ENCODE data around the gene NPDC1. TPM values are rescaled to one million over a fixed set of nuclear protein-coding genes. Genes with fewer than 3 reads are reported as not detected.

The NPDC1 gene
- total and polyA plus RNA-seq, 2 donors (not counting 1 experiment from before 2014, with no cell fraction given) = 0.17 to 0.19 TPM

GRCh38 chr9:137014166-137014565 lies 31.8 kb downstream of the NPDC1 start:
- H3K4me3 ChIP-seq (ENCODE audit: control extremely low read depth in 1 of 5, extremely low read depth in 1 of 5, insufficient read depth in 1 of 5, low read depth in 2 of 5, low read length in 4 of 5) = no peak overlapping the region
- POLR2A ChIA-PET = no interaction called here
- no peaks in the 10 kb centered on the region for H3K79me2 ChIP-seq (ENCODE audit: control insufficient read depth, insufficient read depth, low read length)
- 92% methylated on average over 23 of the region's 23 CpGs for WGBS (ENCODE audit: insufficient coverage)
- H3K36me3 ChIP-seq (replicated peaks in 1 of 2; ENCODE audit: control extremely low read depth in 1 of 2, control insufficient read depth in 1 of 2, extremely low read depth in 1 of 2, insufficient read depth in 2 of 2, low read length in 1 of 2) = peaks cover 1 to 5% of the 10 kb centered on the region in 2 experiments
- no peaks in the 10 kb centered on the region for H3K4me1 ChIP-seq (ENCODE audit: control insufficient read depth in 2 of 2, insufficient read depth in 2 of 2, low read length in 2 of 2)
- H2AFZ ChIP-seq (ENCODE audit: insufficient read depth, low read depth, low read length, poor library complexity, severe bottlenecking) = no peak overlapping the region
- Mint-ChIP-seq H3K27ac (no peak overlapping the region), H3K27me3 (no peaks in the 10 kb centered on the region), H3K9me3 (ENCODE audit: insufficient read depth) (no peaks in the 10 kb centered on the region), H3K4me3 (no peak overlapping the region), H3K4me1 (no peaks in the 10 kb centered on the region)
- no peak overlapping the region for H3K4me2 ChIP-seq (replicated peaks; ENCODE audit: low read depth, low read length, poor library complexity, severe bottlenecking)
- no peaks in the 10 kb centered on the region for H4K20me1 ChIP-seq (ENCODE audit: control insufficient read depth, insufficient read depth, low read length, poor library complexity, severe bottlenecking)
- H3K27ac ChIP-seq (ENCODE audit: low read length in 2 of 2) = no peak overlapping the region
- ATAC-seq (ENCODE audit: low read depth) (no peak), DNase-seq (no peak)
- TF ChIP-seq CTCF (IDR thresholded peaks at IDR 0.05) = no peak
- H3K27me3 ChIP-seq (replicated peaks in 1 of 4; ENCODE audit: control extremely low read depth in 1 of 4, control insufficient read depth in 3 of 4, insufficient read depth in 4 of 4, low read length in 3 of 4) = no peaks in the 10 kb centered on the region
- H3K9ac ChIP-seq (ENCODE audit: low read length) = no peak overlapping the region
- no peaks in the 10 kb centered on the region for H3K9me3 ChIP-seq (ENCODE audit: control extremely low read depth in 1 of 3, control insufficient read depth in 2 of 3, insufficient read depth in 1 of 3, low read length in 2 of 3)
- intact Hi-C loops (cut with micrococcal nuclease) = no loop called here
- CTCF ChIA-PET = interaction anchor here (1.2 kb wide), 1 partner anchor 21 kb away, joined by 3 read pairs; no protein-coding TSS in a partner anchor

- Histone ChIP-seq H3K9me3 (ENCODE audit: control extremely low read depth in 1 of 3, control insufficient read depth in 2 of 3, insufficient read depth in 1 of 3, low read length in 2 of 3) (no peaks in the 10 kb centered on the region), H3K4me3 (ENCODE audit: control extremely low read depth in 1 of 5, extremely low read depth in 1 of 5, insufficient read depth in 1 of 5, low read depth in 2 of 5, low read length in 4 of 5) (no peak overlapping the region), H2AFZ (ENCODE audit: insufficient read depth, low read depth, low read length, poor library complexity, severe bottlenecking) (no peak overlapping the region), H3K9ac (ENCODE audit: low read length) (no peak overlapping the region), H3K79me2 (ENCODE audit: control insufficient read depth, insufficient read depth, low read length) (no peaks in the 10 kb centered on the region), H3K27me3 (replicated peaks in 1 of 4; ENCODE audit: control extremely low read depth in 1 of 4, control insufficient read depth in 3 of 4, insufficient read depth in 4 of 4, low read length in 3 of 4) (no peaks in the 10 kb centered on the region), H3K4me2 (replicated peaks; ENCODE audit: low read depth, low read length, poor library complexity, severe bottlenecking) (no peak overlapping the region), H3K36me3 (replicated peaks in 1 of 2; ENCODE audit: control extremely low read depth in 1 of 2, control insufficient read depth in 1 of 2, extremely low read depth in 1 of 2, insufficient read depth in 2 of 2, low read length in 1 of 2) (peaks cover 1 to 5% of the 10 kb centered on the region in 2 experiments), H3K27ac (ENCODE audit: low read length in 2 of 2) (no peak overlapping the region), H4K20me1 (ENCODE audit: control insufficient read depth, insufficient read depth, low read length, poor library complexity, severe bottlenecking) (no peaks in the 10 kb centered on the region), H3K4me1 (ENCODE audit: control insufficient read depth in 2 of 2, insufficient read depth in 2 of 2, low read length in 2 of 2) (no peaks in the 10 kb centered on the region)
- DNase-seq (no peak), ATAC-seq (ENCODE audit: low read depth) (no peak)
- H3K27me3 Mint-ChIP-seq = no peaks in the 10 kb centered on the region
- no peak overlapping the region for H3K4me3 Mint-ChIP-seq
- WGBS (ENCODE audit: insufficient coverage) = 97% methylated on average over 20 of the region's 20 CpGs
- intact Hi-C loops (cut with micrococcal nuclease) = no loop called here
- ChIA-PET CTCF (no interaction called here), POLR2A (no interaction called here)
- TF ChIP-seq CTCF (IDR thresholded peaks at IDR 0.05) (no peak), EZH2 (IDR thresholded peaks at IDR 0.05; ENCODE audit: borderline replicate concordance, insufficient read depth, low read depth, low read length, poor library complexity, severe bottlenecking) (no peak)
- H3K9me3 Mint-ChIP-seq (ENCODE audit: insufficient read depth) = no peaks in the 10 kb centered on the region
- H3K27ac Mint-ChIP-seq = no peak overlapping the region
- H3K4me1 Mint-ChIP-seq = no peaks in the 10 kb centered on the region
Measured at GRCh38 chr9:137013571-137013940, 32.4 kb downstream of the NPDC1 start.

Measured in B cell (primary cell).